Muscle layer of duodenum (tissue), 2 donors: ENCODE results near the gene GABRP.

Experiments
- H3K27ac ChIP-seq: one replicate; pipeline ENCODE4 v1.7.0; 2013; ENCODE audit warnings: mild to moderate bottlenecking, low read length
- H3K27me3 ChIP-seq: one replicate; pipeline ENCODE4 v1.7.0; 2013; ENCODE audit warnings: low read depth, mild to moderate bottlenecking, control low read depth, low read length
- H3K36me3 ChIP-seq, 2 donors: one replicate each; pipeline ENCODE4 v1.7.0; 2013; ENCODE audit warnings: low read length in 2 of 2, control low read depth in 1 of 2, mild to moderate bottlenecking in 1 of 2; ENCODE audit not compliant: insufficient read depth in 2 of 2, control insufficient read depth in 1 of 2
- H3K4me1 ChIP-seq, 2 donors: one replicate each; pipeline ENCODE4 v1.7.0; 2013; ENCODE audit warnings: low read length in 2 of 2, mild to moderate bottlenecking in 2 of 2, control low read depth in 1 of 2, moderate library complexity in 1 of 2; ENCODE audit not compliant: insufficient read depth in 2 of 2, control insufficient read depth in 1 of 2
- H3K4me3 ChIP-seq, 2 donors: one replicate each; pipeline ENCODE4 v1.7.0; 2013; ENCODE audit warnings: low read length in 2 of 2, low read depth in 1 of 2, mild to moderate bottlenecking in 1 of 2
- H3K9me3 ChIP-seq, 2 donors: one replicate each; pipeline ENCODE4 v1.7.0; 2013; ENCODE audit warnings: low read length in 2 of 2, control low read depth in 1 of 2, mild to moderate bottlenecking in 1 of 2; ENCODE audit not compliant: control insufficient read depth in 1 of 2
- donor health status: healthy.

Gene GABRP

GRCh38 chr5:170773024-170773985 is 10.2 kb upstream of the GABRP start:
- Histone ChIP-seq H3K4me1 (no peaks in the 10 kb centered on the region), H3K4me3 (no peak overlapping the region), H3K36me3 (no peaks in the 10 kb centered on the region), H3K27ac (peak overlapping the region; percentile 86), H3K9me3 (no peaks in the 10 kb centered on the region), H3K27me3 (no peaks in the 10 kb centered on the region)

GRCh38 chr5:170774831-170775230 is 8.7 kb upstream of the GABRP start:
- Histone ChIP-seq H3K9me3 (no peaks in the 10 kb centered on the region), H3K27ac (no peak overlapping the region), H3K36me3 (no peaks in the 10 kb centered on the region)

GRCh38 chr5:170781946-170782345 is 1.6 kb upstream of the GABRP start:
- Histone ChIP-seq H3K4me1 (no peaks in the 10 kb centered on the region), H3K4me3 (no peak overlapping the region), H3K27ac (no peak overlapping the region), H3K36me3 (no peaks in the 10 kb centered on the region), H3K27me3 (no peaks in the 10 kb centered on the region), H3K9me3 (no peaks in the 10 kb centered on the region)

More at GRCh38 chr5:170774831-170775230, 8.7 kb upstream of the GABRP start:
- Histone ChIP-seq H3K4me1 (no peaks in the 10 kb centered on the region), H3K4me3 (no peak overlapping the region), H3K27me3 (no peaks in the 10 kb centered on the region)

- Histone ChIP-seq H3K9me3 (no peaks in the 10 kb centered on the region), H3K4me1 (no peaks in the 10 kb centered on the region), H3K27me3 (no peaks in the 10 kb centered on the region), H3K36me3 (no peaks in the 10 kb centered on the region), H3K4me3 (no peak overlapping the region), H3K27ac (no peak overlapping the region)
Measured at GRCh38 chr5:170782438-170782837, 1.1 kb upstream of the GABRP start.

GRCh38 chr5:170785416-170785815 is 1.9 kb downstream of the GABRP start:
- no peak overlapping the region for H3K4me3 ChIP-seq
- no peaks in the 10 kb centered on the region for H3K36me3 ChIP-seq
- no peaks in the 10 kb centered on the region for H3K27me3 ChIP-seq
- no peak overlapping the region for H3K27ac ChIP-seq
- H3K9me3 ChIP-seq = no peaks in the 10 kb centered on the region
- H3K4me1 ChIP-seq = no peaks in the 10 kb centered on the region

- Histone ChIP-seq H3K27ac (no peak overlapping the region), H3K27me3 (no peaks in the 10 kb centered on the region), H3K4me3 (no peak overlapping the region), H3K36me3 (no peaks in the 10 kb centered on the region), H3K9me3 (no peaks in the 10 kb centered on the region), H3K4me1 (no peaks in the 10 kb centered on the region)
Measured at GRCh38 chr5:170787216-170787615, 3.7 kb downstream of the GABRP start.

- no peaks in the 10 kb centered on the region for H3K36me3 ChIP-seq
- H3K4me1 ChIP-seq = no peaks in the 10 kb centered on the region
- no peak overlapping the region for H3K4me3 ChIP-seq
- no peaks in the 10 kb centered on the region for H3K9me3 ChIP-seq
- no peak overlapping the region for H3K27ac ChIP-seq
- no peaks in the 10 kb centered on the region for H3K27me3 ChIP-seq
Measured at GRCh38 chr5:170788626-170789304, 5.2 kb downstream of the GABRP start.

- Histone ChIP-seq H3K9me3 (no peaks in the 10 kb centered on the region), H3K27me3 (no peaks in the 10 kb centered on the region), H3K27ac (no peak overlapping the region), H3K4me1 (no peaks in the 10 kb centered on the region), H3K36me3 (no peaks in the 10 kb centered on the region), H3K4me3 (no peak overlapping the region)
Measured at GRCh38 chr5:170791325-170791954, 7.9 kb downstream of the GABRP start.

GRCh38 chr5:170792878-170793277 is 9.4 kb downstream of the GABRP start:
- Histone ChIP-seq H3K27ac (no peak overlapping the region), H3K9me3 (no peaks in the 10 kb centered on the region), H3K4me1 (no peaks in the 10 kb centered on the region), H3K4me3 (no peak overlapping the region), H3K27me3 (no peaks in the 10 kb centered on the region), H3K36me3 (no peaks in the 10 kb centered on the region)

- H3K27ac ChIP-seq = no peak overlapping the region
- H3K4me1 ChIP-seq = no peaks in the 10 kb centered on the region
- H3K9me3 ChIP-seq = no peaks in the 10 kb centered on the region
- H3K4me3 ChIP-seq = no peak overlapping the region
- H3K27me3 ChIP-seq = no peaks in the 10 kb centered on the region
- H3K36me3 ChIP-seq = no peaks in the 10 kb centered on the region
Measured at GRCh38 chr5:170795154-170795553, 11.6 kb downstream of the GABRP start.

- Histone ChIP-seq H3K27me3 (no peaks in the 10 kb centered on the region), H3K9me3 (no peaks in the 10 kb centered on the region), H3K36me3 (no peaks in the 10 kb centered on the region), H3K27ac (no peak overlapping the region), H3K4me3 (no peak overlapping the region), H3K4me1 (no peaks in the 10 kb centered on the region)
Measured at GRCh38 chr5:170805666-170806065, 22.1 kb downstream of the GABRP start.
